Kidney epithelial cell (primary cell): Measurements from ENCODE around the gene ZEB2. TPM values are rescaled to one million over a fixed set of nuclear protein-coding genes. Genes with fewer than 3 reads are reported as not detected.

Experiments used
- DNase-seq: peaks from one replicate; pipeline ENCODE4 v3.0.0-alpha.2; 2010; ENCODE audit warnings: low read depth
- H3K27me3 ChIP-seq: 2 replicates; pipeline ENCODE4 v1.6.0; 2011; ENCODE audit warnings: low read length; ENCODE audit not compliant: control insufficient read depth, insufficient read depth
- H3K36me3 ChIP-seq: 2 replicates; pipeline ENCODE4 v1.5.1; 2011; ENCODE audit warnings: low read length; ENCODE audit not compliant: control insufficient read depth, insufficient read depth
- H3K4me3 ChIP-seq: 2 replicates; pipeline ENCODE4 v1.5.1; 2011; ENCODE audit warnings: low read depth, mild to moderate bottlenecking, control low read depth, low read length
- total RNA-seq: library from RNA; depleted of rRNA; stranded (reverse); fragments of >200 nt; gene quantifications from 2 replicates; pipeline ENCODE4 v1.2.3, GENCODE V29; 2015
- TF ChIP-seq, protein P1 (sequence below): IDR thresholded peaks from 2 replicates; pipeline ENCODE4 v1.5.1; 2011; ENCODE audit warnings: mild to moderate bottlenecking, moderate library complexity, low read length, control low read depth, inconsistent platforms; ENCODE audit not compliant: insufficient read depth, poor library complexity, severe bottlenecking

Gene ZEB2
- total RNA-seq, 1 donor from 2014 or later, result 14.7 TPM

DNA sequence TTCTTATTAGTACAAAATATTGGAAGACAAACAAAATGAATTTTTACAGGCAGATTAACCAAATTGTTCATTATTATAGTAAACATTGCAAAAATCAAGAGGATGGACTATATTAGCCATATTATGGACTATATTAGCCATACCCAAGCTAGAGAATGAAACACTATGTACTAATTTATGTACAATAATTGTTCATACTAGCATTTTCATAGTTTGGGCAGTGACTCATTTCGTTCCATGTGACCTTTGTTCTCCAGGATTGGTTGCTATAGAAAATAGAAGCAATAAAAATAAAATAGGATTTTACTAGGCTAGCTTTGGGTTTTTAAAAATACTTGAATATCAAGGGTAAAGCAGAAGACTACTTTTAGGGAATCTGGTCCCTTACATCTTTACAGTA, 176.8 kb downstream of the ZEB2 start:
- Histone ChIP-seq H3K27me3 (no peaks in the 10 kb centered on the region), H3K36me3 (no peaks in the 10 kb centered on the region), H3K4me3 (no peak overlapping the region)
- DNase-seq, result no peak
- TF ChIP-seq, protein P1, sequence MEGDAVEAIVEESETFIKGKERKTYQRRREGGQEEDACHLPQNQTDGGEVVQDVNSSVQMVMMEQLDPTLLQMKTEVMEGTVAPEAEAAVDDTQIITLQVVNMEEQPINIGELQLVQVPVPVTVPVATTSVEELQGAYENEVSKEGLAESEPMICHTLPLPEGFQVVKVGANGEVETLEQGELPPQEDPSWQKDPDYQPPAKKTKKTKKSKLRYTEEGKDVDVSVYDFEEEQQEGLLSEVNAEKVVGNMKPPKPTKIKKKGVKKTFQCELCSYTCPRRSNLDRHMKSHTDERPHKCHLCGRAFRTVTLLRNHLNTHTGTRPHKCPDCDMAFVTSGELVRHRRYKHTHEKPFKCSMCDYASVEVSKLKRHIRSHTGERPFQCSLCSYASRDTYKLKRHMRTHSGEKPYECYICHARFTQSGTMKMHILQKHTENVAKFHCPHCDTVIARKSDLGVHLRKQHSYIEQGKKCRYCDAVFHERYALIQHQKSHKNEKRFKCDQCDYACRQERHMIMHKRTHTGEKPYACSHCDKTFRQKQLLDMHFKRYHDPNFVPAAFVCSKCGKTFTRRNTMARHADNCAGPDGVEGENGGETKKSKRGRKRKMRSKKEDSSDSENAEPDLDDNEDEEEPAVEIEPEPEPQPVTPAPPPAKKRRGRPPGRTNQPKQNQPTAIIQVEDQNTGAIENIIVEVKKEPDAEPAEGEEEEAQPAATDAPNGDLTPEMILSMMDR, result no peak

DNA sequence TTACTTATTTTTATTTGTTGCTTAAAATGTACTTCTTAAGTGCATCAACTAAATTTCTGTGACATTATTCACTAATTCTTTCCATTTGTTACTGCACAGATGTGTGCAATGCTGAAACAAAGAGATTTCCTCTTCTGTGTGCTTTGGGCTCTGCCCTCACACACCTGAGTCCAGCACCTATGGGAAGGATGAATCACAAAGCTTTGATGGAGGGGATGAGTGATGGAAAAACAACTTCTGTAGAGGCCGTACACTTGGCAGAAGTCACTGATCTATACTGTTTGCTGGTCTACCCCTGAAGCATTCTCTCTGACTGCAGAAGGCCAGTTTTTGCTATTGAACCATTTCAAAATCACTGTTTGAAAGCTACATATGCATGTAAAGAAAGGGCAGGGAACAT, 178.4 kb downstream of the ZEB2 start:
- TF ChIP-seq, protein P1, result no peak
- DNase-seq, result no peak
- H3K36me3 ChIP-seq, result no peaks in the 10 kb centered on the region
- H3K4me3 ChIP-seq, result no peak overlapping the region
- H3K27me3 ChIP-seq, result no peaks in the 10 kb centered on the region

GRCh38 chr2:144339048-144339447, 180.9 kb downstream of the ZEB2 start:
- Histone ChIP-seq H3K4me3 (no peak overlapping the region), H3K36me3 (no peaks in the 10 kb centered on the region), H3K27me3 (no peaks in the 10 kb centered on the region)
- no peak for DNase-seq
- TF ChIP-seq, protein P1, result no peak

DNA sequence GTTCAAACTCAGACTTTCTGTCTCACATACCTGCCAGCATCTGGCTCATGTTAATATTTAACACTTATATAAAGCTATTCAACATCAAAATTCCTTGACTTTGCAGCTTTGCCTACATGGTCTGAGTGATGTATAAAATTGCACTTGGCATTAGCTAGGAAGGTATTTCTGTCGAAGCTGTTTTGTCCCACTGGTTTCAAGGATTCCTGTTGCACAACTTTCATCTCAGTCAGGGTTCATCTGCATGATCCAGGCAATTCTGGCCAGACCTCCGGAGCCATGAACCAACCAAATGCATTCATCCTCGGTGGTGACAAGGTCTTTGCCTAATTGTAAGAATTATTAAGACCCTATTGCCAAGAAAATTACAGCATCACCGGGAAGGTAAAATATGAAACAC, 185.4 kb downstream of the ZEB2 start:
- Histone ChIP-seq H3K27me3 (no peaks in the 10 kb centered on the region), H3K4me3 (no peak overlapping the region), H3K36me3 (no peaks in the 10 kb centered on the region)
- TF ChIP-seq, protein P1, result no peak
- DNase-seq, result no peak
